ENCODE measurements around the gene BACE2.

- no peak for TF ChIP-seq CTCF (conservative IDR thresholded peaks at IDR 0.05)
- no peak for TF ChIP-seq EZH2 (IDR thresholded peaks at IDR 0.05; ENCODE audit: low read depth)
Observed at GRCh38 chr21:41153443-41153842, 14.5 kb upstream of the BACE2 start.
